Trophoblast cell (in vitro differentiated cells and primary cell): Measurements from ENCODE around the gene TSC22D2.

Experiments
- DNase-seq, 2 donors: peaks; one replicate each; pipeline ENCODE4 v3.0.0-alpha.2; 2016
- H2AFZ ChIP-seq: 2 replicates; pipeline ENCODE4 v1.6.1; 2013; ENCODE audit warnings: low read length, moderate library complexity, mild to moderate bottlenecking; ENCODE audit not compliant: insufficient read depth, poor library complexity
- H2AK5ac ChIP-seq: 2 replicates; pipeline ENCODE4 v1.6.1; 2013; ENCODE audit warnings: mild to moderate bottlenecking, low read length
- H2BK120ac ChIP-seq: 2 replicates; pipeline ENCODE4 v1.6.1; 2013; ENCODE audit warnings: low read length, mild to moderate bottlenecking, moderate library complexity; ENCODE audit not compliant: insufficient read depth, poor library complexity
- H2BK12ac ChIP-seq: 2 replicates; pipeline ENCODE4 v1.6.1; 2013; ENCODE audit warnings: mild to moderate bottlenecking, low read length, moderate library complexity
- H2BK5ac ChIP-seq: 2 replicates; pipeline ENCODE4 v1.6.1; 2013; ENCODE audit warnings: low read length, low read depth, moderate library complexity, mild to moderate bottlenecking; ENCODE audit not compliant: poor library complexity
- H3K14ac ChIP-seq: 2 replicates; pipeline ENCODE4 v1.6.1; 2013; ENCODE audit warnings: mild to moderate bottlenecking, low read length
- H3K18ac ChIP-seq: 2 replicates; pipeline ENCODE4 v1.6.1; 2013; ENCODE audit warnings: mild to moderate bottlenecking, low read length
- H3K23ac ChIP-seq: 2 replicates; pipeline ENCODE4 v1.6.1; 2013; ENCODE audit warnings: low read length
- H3K27ac ChIP-seq: 2 replicates; pipeline ENCODE4 v1.5.1; 2013; ENCODE audit warnings: low read depth, mild to moderate bottlenecking, inconsistent platforms, low read length, moderate library complexity
- H3K27me3 ChIP-seq: 2 replicates; pipeline ENCODE4 v1.6.1; 2013; ENCODE audit warnings: inconsistent platforms, mild to moderate bottlenecking, low read length, moderate library complexity; ENCODE audit not compliant: insufficient read depth
- H3K36me3 ChIP-seq, 2 experiments: 1 replicate in 1 of 2; 2 replicates in 1 of 2; pipeline ENCODE4 v1.6.1; 2013; ENCODE audit warnings: low read length in 2 of 2, mild to moderate bottlenecking in 2 of 2, moderate library complexity in 1 of 2; ENCODE audit not compliant: insufficient read depth in 2 of 2, control insufficient read depth in 1 of 2
- H3K4ac ChIP-seq: 2 replicates; pipeline ENCODE4 v1.6.1; 2013; ENCODE audit warnings: low read depth, mild to moderate bottlenecking, low read length, moderate library complexity
- H3K4me1 ChIP-seq, 2 experiments: 1 replicate in 1 of 2; 2 replicates in 1 of 2; pipeline ENCODE4 v1.6.1; 2013; ENCODE audit warnings: low read length in 2 of 2, mild to moderate bottlenecking in 2 of 2, moderate library complexity in 1 of 2; ENCODE audit not compliant: insufficient read depth in 2 of 2, control insufficient read depth in 1 of 2
- H3K4me2 ChIP-seq: 2 replicates; pipeline ENCODE4 v1.6.1; 2013; ENCODE audit warnings: inconsistent platforms, mild to moderate bottlenecking, low read length, moderate library complexity
- H3K4me3 ChIP-seq: 2 replicates; pipeline ENCODE4 v1.5.1; 2013; ENCODE audit warnings: mild to moderate bottlenecking, low read depth, low read length, inconsistent platforms
- H3K79me1 ChIP-seq: one replicate; pipeline ENCODE4 v1.6.1; 2013; ENCODE audit warnings: low read length
- H3K79me2 ChIP-seq: 2 replicates; pipeline ENCODE4 v1.6.1; 2013; ENCODE audit warnings: low read length, mild to moderate bottlenecking; ENCODE audit not compliant: control insufficient read depth, insufficient read depth, poor library complexity
- H3K9ac ChIP-seq: 2 replicates; pipeline ENCODE4 v1.6.1; 2013; ENCODE audit warnings: mild to moderate bottlenecking, low read length
- H3K9me3 ChIP-seq: 2 replicates; pipeline ENCODE4 v1.6.1; 2013; ENCODE audit warnings: low read depth, mild to moderate bottlenecking, control low read depth, inconsistent platforms, low read length; ENCODE audit not compliant: insufficient read depth
- H4K12ac ChIP-seq: 2 replicates; pipeline ENCODE4 v1.6.1; 2013; ENCODE audit warnings: low read depth, mild to moderate bottlenecking, low read length, moderate library complexity
- H4K8ac ChIP-seq: 2 replicates; pipeline ENCODE4 v1.6.1; 2013; ENCODE audit warnings: low read depth, mild to moderate bottlenecking, low read length, moderate library complexity
- H4K91ac ChIP-seq: one replicate; pipeline ENCODE4 v1.6.1; 2013; ENCODE audit warnings: low read depth, mild to moderate bottlenecking, low read length, moderate library complexity
- WGBS: extraction: QIAGEN DNeasy Blood & Tissue Kit; methylation state at CpG from one replicate; pipeline ENCODE4 v1.1.7; 2013; ENCODE audit warnings: missing lambda C conversion rate; ENCODE audit not compliant: insufficient read length, insufficient coverage; ENCODE audit errors: extremely low coverage; 5-methylcytosine and 5-hydroxymethylcytosine counted together

TSC22D2 gene

DNA sequence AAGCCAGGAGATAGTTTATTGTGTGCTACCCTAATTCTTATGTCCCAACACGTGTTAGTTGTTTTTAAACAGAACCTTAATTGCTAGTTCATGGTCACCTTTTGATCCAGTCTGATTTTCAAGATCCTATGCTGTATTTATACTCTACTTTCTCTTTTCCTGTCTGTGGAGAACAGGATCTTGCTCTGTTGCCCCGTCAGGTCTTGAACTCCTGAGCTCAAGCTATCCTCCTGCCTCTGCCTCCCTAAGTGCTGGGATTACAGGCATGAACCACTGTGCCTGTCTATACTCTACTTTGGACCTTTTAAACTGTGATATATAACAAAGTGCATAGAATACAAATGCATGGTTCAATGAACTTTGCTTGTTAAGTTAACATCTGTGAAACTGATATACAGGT, 44.7 kb upstream of the TSC22D2 start:
- Histone ChIP-seq H3K9me3 (no peaks in the 10 kb centered on the region), H3K4ac (no peak overlapping the region), H2BK5ac (no peak overlapping the region), H3K4me1 (peaks cover 0 to 7% of the 10 kb centered on the region in 2 experiments), H3K27ac (no peak overlapping the region), H3K79me1 (peaks cover 5% of the 10 kb centered on the region), H4K12ac (no peak overlapping the region), H3K23ac (no peak overlapping the region), H2BK12ac (no peak overlapping the region), H2AK5ac (no peak overlapping the region), H4K8ac (no peak overlapping the region), H3K4me2 (no peak overlapping the region), H3K18ac (no peak overlapping the region), H3K9ac (no peak overlapping the region), H4K91ac (no peak overlapping the region), H3K14ac (no peak overlapping the region), H3K4me3 (no peak overlapping the region), H3K79me2 (no peaks in the 10 kb centered on the region), H3K36me3 (no peaks in the 10 kb centered on the region), H2AFZ (no peak overlapping the region), H2BK120ac (no peak overlapping the region), H3K27me3 (no peaks in the 10 kb centered on the region)
- no CpG with 5 or more reads among the region's 2 CpGs for WGBS
- DNase-seq = no peak

DNA sequence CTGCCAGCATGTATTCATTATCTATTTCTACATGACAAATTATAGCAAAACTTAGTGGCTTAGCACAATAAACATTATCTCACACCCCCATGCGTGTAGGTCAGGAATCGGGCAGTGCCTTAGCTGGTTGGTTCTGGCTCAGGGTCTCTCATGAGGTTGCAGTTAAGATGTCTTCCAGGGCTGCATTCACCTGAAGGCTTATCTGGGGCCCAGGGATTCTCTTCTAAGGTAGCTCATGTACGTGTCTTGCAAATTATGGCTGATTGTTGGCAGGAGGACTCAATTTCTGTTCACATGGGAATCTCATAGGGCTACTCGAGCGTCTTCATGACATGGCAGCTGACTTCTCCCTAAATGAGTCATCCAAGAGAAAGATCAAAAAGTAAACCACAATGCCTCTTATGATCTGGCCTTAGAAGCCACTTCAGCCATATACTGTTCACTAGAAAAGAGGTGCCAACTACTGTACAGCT, 42.9 kb upstream of the TSC22D2 start:
- WGBS = no CpG with 5 or more reads among the region's 5 CpGs
- Histone ChIP-seq H2BK120ac (no peak overlapping the region), H3K27ac (no peak overlapping the region), H3K14ac (no peak overlapping the region), H2AK5ac (no peak overlapping the region), H3K4me3 (no peak overlapping the region), H2BK12ac (no peak overlapping the region), H3K23ac (no peak overlapping the region), H3K18ac (no peak overlapping the region), H3K79me1 (peaks cover 8% of the 10 kb centered on the region), H4K91ac (no peak overlapping the region), H3K27me3 (no peaks in the 10 kb centered on the region), H2AFZ (no peak overlapping the region), H4K12ac (no peak overlapping the region), H2BK5ac (no peak overlapping the region), H4K8ac (no peak overlapping the region), H3K4me1 (peaks cover 0 to 11% of the 10 kb centered on the region in 2 experiments), H3K9me3 (no peaks in the 10 kb centered on the region), H3K79me2 (no peaks in the 10 kb centered on the region), H3K9ac (no peak overlapping the region), H3K36me3 (no peaks in the 10 kb centered on the region), H3K4ac (no peak overlapping the region), H3K4me2 (no peak overlapping the region)
- no peak for DNase-seq

DNA sequence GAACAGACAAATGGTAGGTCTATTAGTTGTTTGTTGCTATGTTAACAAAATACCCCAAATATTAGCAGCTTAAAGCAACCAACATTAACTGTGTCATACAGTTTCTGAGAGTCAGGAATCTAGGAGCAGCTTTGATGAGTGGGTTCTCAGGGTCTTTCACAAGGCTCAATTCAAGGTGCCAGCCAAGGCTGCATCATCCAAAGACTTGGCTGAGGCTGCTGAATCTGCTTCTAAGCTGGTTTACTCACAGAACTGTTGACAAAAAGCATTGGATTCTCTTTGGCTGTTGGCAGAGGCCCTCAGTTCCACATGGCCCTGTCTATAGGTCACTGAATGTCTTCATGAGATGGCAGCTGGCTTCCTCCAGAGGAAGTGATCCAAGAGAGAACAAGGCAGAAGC, 40.3 kb upstream of the TSC22D2 start:
- Histone ChIP-seq H3K27me3 (no peaks in the 10 kb centered on the region), H3K18ac (peak overlapping the region; percentile 89), H3K36me3 (no peaks in the 10 kb centered on the region), H2AK5ac (peak overlapping the region; percentile 87), H3K79me1 (peaks cover 16% of the 10 kb centered on the region), H2BK120ac (peak overlapping the region; percentile 47), H3K4ac (no peak overlapping the region), H3K23ac (no peak overlapping the region), H2BK5ac (peak overlapping the region; percentile 73), H3K4me1 (peaks cover 0 to 13% of the 10 kb centered on the region in 2 experiments), H3K4me2 (no peak overlapping the region), H3K79me2 (no peaks in the 10 kb centered on the region), H2BK12ac (peak overlapping the region; percentile 99), H4K12ac (peak overlapping the region; percentile 18), H3K14ac (peak overlapping the region; percentile 53), H3K4me3 (no peak overlapping the region), H3K27ac (no peak overlapping the region), H4K91ac (peak overlapping the region; percentile 35), H4K8ac (peak overlapping the region; percentile 16), H2AFZ (no peak overlapping the region), H3K9me3 (no peaks in the 10 kb centered on the region), H3K9ac (no peak overlapping the region)
- DNase-seq = no peak

DNA sequence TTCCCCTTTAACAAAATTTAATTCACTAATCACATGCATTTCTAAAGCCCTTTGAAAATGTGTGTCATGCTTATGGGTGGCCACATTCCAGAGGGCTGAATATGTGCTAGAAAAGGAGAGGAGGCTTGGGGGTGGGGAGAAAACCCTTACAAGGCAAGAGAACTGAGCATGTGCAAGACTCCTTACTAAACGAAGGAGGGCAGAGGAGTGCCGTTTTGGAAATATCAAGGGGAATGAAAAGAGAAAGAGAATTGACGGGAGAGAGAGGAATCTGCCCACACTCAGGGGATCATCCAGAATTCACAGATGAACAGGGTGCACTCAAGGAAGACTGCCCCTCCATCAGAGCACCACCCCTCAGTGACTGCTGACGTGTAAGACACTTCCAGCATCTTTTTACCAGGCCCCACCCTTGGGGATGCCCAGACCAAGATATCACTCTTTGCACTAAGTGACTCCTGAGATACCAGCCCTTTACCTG, 37.9 kb upstream of the TSC22D2 start:
- Histone ChIP-seq H3K27me3 (no peaks in the 10 kb centered on the region), H3K4me2 (peak overlapping the region; percentile 34), H3K4me1 (peaks cover 0 to 12% of the 10 kb centered on the region in 2 experiments), H2BK5ac (peak overlapping the region; percentile 45), H4K8ac (peak overlapping the region; percentile 68), H3K14ac (peak overlapping the region; percentile 64), H3K36me3 (no peaks in the 10 kb centered on the region), H2BK120ac (peak overlapping the region; percentile 93), H3K23ac (no peak overlapping the region), H3K4me3 (no peak overlapping the region), H4K12ac (peak overlapping the region; percentile 73), H3K18ac (peak overlapping the region; percentile 92), H3K79me2 (no peaks in the 10 kb centered on the region), H2BK12ac (peak overlapping the region; percentile 98), H2AK5ac (peak overlapping the region; percentile 94), H3K27ac (peak overlapping the region; percentile 78), H3K9ac (no peak overlapping the region), H2AFZ (peak overlapping the region; percentile 84), H3K79me1 (peaks cover 16% of the 10 kb centered on the region), H3K9me3 (no peaks in the 10 kb centered on the region), H3K4ac (peak overlapping the region; percentile 52), H4K91ac (peak overlapping the region; percentile 94)
- DNase-seq = peak; percentile 69 to 87
- WGBS = no CpG with 5 or more reads among the region's 4 CpGs
